Measurements from ENCODE around the gene IRAK1BP1.

IRAK1BP1 gene

GRCh38 chr6:78935553-78935952, 68.2 kb downstream of the IRAK1BP1 start:
- Histone ChIP-seq H3K9ac (ENCODE audit: insufficient read length) (no peak overlapping the region), H3K4me3 (no peak overlapping the region), H3K9me3 (ENCODE audit: low read depth, low read length) (no peaks in the 10 kb centered on the region), H3K36me3 (ENCODE audit: insufficient read depth, low read length) (peaks cover 27% of the 10 kb centered on the region), H3K27ac (no peak overlapping the region)
- no peak for TF ChIP-seq POLR2AphosphoS5 (IDR thresholded peaks at IDR 0.05; ENCODE audit: borderline replicate concordance, low read depth, low read length)
- no peak for TF ChIP-seq FOXP2 (optimal IDR thresholded peaks at IDR 0.05; ENCODE audit: control extremely low read depth, extremely low read length, insufficient read depth)
- no peak for TF ChIP-seq EZH2 (IDR thresholded peaks at IDR 0.05)
- DNase-seq (ENCODE audit: low read depth, low spot score) = no peak

DNA sequence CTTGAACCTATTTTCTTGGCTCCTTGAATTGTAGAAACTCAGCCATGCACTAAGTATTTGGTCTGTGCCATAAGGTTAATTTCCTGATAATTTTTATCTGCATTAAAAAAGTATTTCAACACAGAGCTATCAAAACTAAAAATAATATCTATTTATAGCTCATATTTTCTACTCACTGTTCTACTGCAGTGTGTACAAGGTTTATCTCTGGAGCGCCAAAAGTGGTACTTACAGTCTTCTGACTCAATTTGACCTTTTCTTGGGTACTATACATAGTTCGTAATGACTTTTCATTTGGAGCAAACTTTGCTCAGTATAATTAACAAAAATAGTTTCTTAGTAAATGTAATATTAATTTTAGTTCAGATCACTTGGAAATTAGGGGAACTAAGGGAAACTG, 69.2 kb downstream of the IRAK1BP1 start:
- H3K9ac ChIP-seq (ENCODE audit: insufficient read length) = no peak overlapping the region
- no peaks in the 10 kb centered on the region for H3K9me3 ChIP-seq (ENCODE audit: low read depth, low read length)
- no peak for DNase-seq (ENCODE audit: low read depth, low spot score)
- no peak overlapping the region for H3K4me3 ChIP-seq
- peaks cover 36% of the 10 kb centered on the region for H3K36me3 ChIP-seq (ENCODE audit: insufficient read depth, low read length)
- no peak overlapping the region for H3K27ac ChIP-seq
- TF ChIP-seq EZH2 (IDR thresholded peaks at IDR 0.05) = no peak
- no peak for TF ChIP-seq FOXP2 (optimal IDR thresholded peaks at IDR 0.05; ENCODE audit: control extremely low read depth, extremely low read length, insufficient read depth)
- TF ChIP-seq POLR2AphosphoS5 (IDR thresholded peaks at IDR 0.05; ENCODE audit: borderline replicate concordance, low read depth, low read length) = no peak

- H3K36me3 ChIP-seq (ENCODE audit: insufficient read depth, low read length) = peaks cover 88% of the 10 kb centered on the region
- H3K9me3 ChIP-seq (ENCODE audit: low read depth, low read length) = no peaks in the 10 kb centered on the region
- no peak overlapping the region for H3K27ac ChIP-seq
- no peak overlapping the region for H3K9ac ChIP-seq (ENCODE audit: insufficient read length)
- H3K4me3 ChIP-seq = no peak overlapping the region
- TF ChIP-seq POLR2AphosphoS5 (IDR thresholded peaks at IDR 0.05; ENCODE audit: borderline replicate concordance, low read depth, low read length) (no peak), EZH2 (IDR thresholded peaks at IDR 0.05) (no peak), FOXP2 (optimal IDR thresholded peaks at IDR 0.05; ENCODE audit: control extremely low read depth, extremely low read length, insufficient read depth) (no peak)
- no peak for DNase-seq (ENCODE audit: low read depth, low spot score)
These were observed 75.1 kb downstream of the IRAK1BP1 start for GRCh38 chr6:78942446-78942845.

GRCh38 chr6:78947529-78947928, 80.2 kb downstream of the IRAK1BP1 start:
- Histone ChIP-seq H3K4me3 (no peak overlapping the region), H3K27ac (no peak overlapping the region), H3K9me3 (ENCODE audit: low read depth, low read length) (peaks cover 17% of the 10 kb centered on the region), H3K36me3 (ENCODE audit: insufficient read depth, low read length) (peaks cover 96% of the 10 kb centered on the region), H3K9ac (ENCODE audit: insufficient read length) (no peak overlapping the region)
- TF ChIP-seq POLR2AphosphoS5 (IDR thresholded peaks at IDR 0.05; ENCODE audit: borderline replicate concordance, low read depth, low read length) (no peak), FOXP2 (optimal IDR thresholded peaks at IDR 0.05; ENCODE audit: control extremely low read depth, extremely low read length, insufficient read depth) (no peak), EZH2 (IDR thresholded peaks at IDR 0.05) (no peak)
- DNase-seq (ENCODE audit: low read depth, low spot score) = no peak

- no peak for DNase-seq (ENCODE audit: low read depth, low spot score)
- TF ChIP-seq POLR2AphosphoS5 (IDR thresholded peaks at IDR 0.05; ENCODE audit: borderline replicate concordance, low read depth, low read length) (no peak), EZH2 (IDR thresholded peaks at IDR 0.05) (no peak), FOXP2 (optimal IDR thresholded peaks at IDR 0.05; ENCODE audit: control extremely low read depth, extremely low read length, insufficient read depth) (no peak)
- peaks cover 97% of the 10 kb centered on the region for H3K36me3 ChIP-seq (ENCODE audit: insufficient read depth, low read length)
- peaks cover 21% of the 10 kb centered on the region for H3K9me3 ChIP-seq (ENCODE audit: low read depth, low read length)
- no peak overlapping the region for H3K4me3 ChIP-seq
- no peak overlapping the region for H3K27ac ChIP-seq
- H3K9ac ChIP-seq (ENCODE audit: insufficient read length) = no peak overlapping the region
These were observed 80.6 kb downstream of the IRAK1BP1 start for GRCh38 chr6:78947962-78948361.

DNA sequence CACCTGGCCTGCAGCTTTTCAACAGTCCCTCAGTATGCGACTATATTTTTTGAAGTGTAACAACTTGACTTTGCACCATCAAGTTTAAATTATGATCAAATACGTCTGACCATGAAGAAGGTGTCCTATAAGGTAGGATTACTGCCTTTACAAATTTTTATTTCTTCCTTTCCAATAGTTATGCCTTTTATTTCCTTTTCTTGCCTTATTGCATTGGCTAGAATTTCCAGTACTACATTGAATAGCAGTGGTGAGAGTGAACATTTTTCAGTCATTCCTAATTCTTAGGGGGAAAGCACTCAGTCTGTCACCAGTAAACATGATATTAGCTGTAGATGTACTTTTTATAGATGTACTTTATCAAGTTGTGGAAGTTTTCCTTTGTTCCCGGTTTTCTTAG, 81.4 kb downstream of the IRAK1BP1 start:
- peaks cover 98% of the 10 kb centered on the region for H3K36me3 ChIP-seq (ENCODE audit: insufficient read depth, low read length)
- TF ChIP-seq FOXP2 (optimal IDR thresholded peaks at IDR 0.05; ENCODE audit: control extremely low read depth, extremely low read length, insufficient read depth) = no peak
- TF ChIP-seq POLR2AphosphoS5 (IDR thresholded peaks at IDR 0.05; ENCODE audit: borderline replicate concordance, low read depth, low read length) = no peak
- no peak for TF ChIP-seq EZH2 (IDR thresholded peaks at IDR 0.05)
- H3K27ac ChIP-seq = no peak overlapping the region

DNA sequence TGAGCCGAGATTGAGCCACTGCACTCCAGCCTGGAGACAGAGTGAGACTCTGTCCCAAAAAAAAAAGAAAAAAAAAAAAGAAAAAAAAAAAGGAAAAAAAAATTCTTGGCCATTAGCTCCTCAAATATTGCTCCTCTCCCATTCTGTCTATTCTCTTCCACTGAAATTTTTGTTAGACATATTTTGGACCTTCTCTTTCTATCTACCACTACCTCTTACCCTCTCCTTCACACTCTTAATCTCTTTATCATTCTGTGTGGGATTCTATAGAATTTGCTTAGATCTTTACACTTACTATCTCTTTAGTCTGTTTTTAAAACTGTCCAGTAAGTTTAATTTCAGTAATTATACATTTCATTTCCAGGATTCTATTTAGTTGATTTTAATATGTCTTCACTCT, 85.0 kb downstream of the IRAK1BP1 start:
- Histone ChIP-seq H3K36me3 (ENCODE audit: insufficient read depth, low read length) (peaks cover 99% of the 10 kb centered on the region), H3K4me3 (no peak overlapping the region), H3K9ac (ENCODE audit: insufficient read length) (no peak overlapping the region), H3K27ac (no peak overlapping the region), H3K9me3 (ENCODE audit: low read depth, low read length) (peaks cover 25% of the 10 kb centered on the region)
- DNase-seq (ENCODE audit: low read depth, low spot score) = no peak
- TF ChIP-seq POLR2AphosphoS5 (IDR thresholded peaks at IDR 0.05; ENCODE audit: borderline replicate concordance, low read depth, low read length) (no peak), FOXP2 (optimal IDR thresholded peaks at IDR 0.05; ENCODE audit: control extremely low read depth, extremely low read length, insufficient read depth) (no peak), EZH2 (IDR thresholded peaks at IDR 0.05) (no peak)

More for the DNA sequence above, 81.4 kb downstream of the IRAK1BP1 start:
- peaks cover 25% of the 10 kb centered on the region for H3K9me3 ChIP-seq (ENCODE audit: low read depth, low read length)
- H3K4me3 ChIP-seq = no peak overlapping the region
- H3K9ac ChIP-seq (ENCODE audit: insufficient read length) = no peak overlapping the region
- no peak for DNase-seq (ENCODE audit: low read depth, low spot score)
